Adrenal gland (tissue), 12 donors: Measurements from ENCODE around the gene ACTR5. TPM values are rescaled to one million over a fixed set of nuclear protein-coding genes. Genes with fewer than 3 reads are reported as not detected.
A peak's percentile ranks its signal among the peaks of the same experiment; 100 is the strongest.

Source experiments
- DNase-seq, 7 donors: peaks; one replicate each; pipeline ENCODE4 v3.0.0-alpha.2; 2019 to 2020
- H3K27ac ChIP-seq, 5 donors: fragments of 200-600 bp; sonication (generic) in 4 of 5; 1 replicate in 3 of 5; 2 replicates in 2 of 5; pipeline versions ENCODE4 v1.5.1 to v1.8.0; 2016 to 2020; ENCODE audit warnings: mild to moderate bottlenecking in 1 of 5
- H3K27me3 ChIP-seq: fragments of 200-600 bp; 2 replicates; pipeline ENCODE4 v1.8.0; 2021
- H3K36me3 ChIP-seq, 2 donors: fragments of 200-600 bp; replicated peaks in 1 of 2; 1 replicate in 1 of 2; 2 replicates in 1 of 2; pipeline versions ENCODE4 v1.5.1 to v1.8.0; 2018 to 2022
- H3K4me1 ChIP-seq, 2 donors: fragments of 200-600 bp; replicated peaks in 1 of 2; 1 replicate in 1 of 2; 2 replicates in 1 of 2; pipeline versions ENCODE4 v1.5.1 to v1.8.0; 2018 to 2021
- H3K4me3 ChIP-seq, 4 donors: fragments of 200-600 bp; sonication (generic) in 3 of 4; one replicate each; pipeline ENCODE4 v1.5.1; 2016 to 2018
- H3K9me3 ChIP-seq, 3 donors: fragments of 200-600 bp; sonication (generic) in 1 of 3; replicated peaks in 1 of 3; 1 replicate in 2 of 3; 2 replicates in 1 of 3; pipeline versions ENCODE4 v1.5.1 to v1.8.0; 2016 to 2021
- CTCF ChIP-seq, 6 experiments: fragments of 450-650 bp in 4 of 6; fragments of 200-600 bp in 2 of 6; sonication (generic) in 1 of 6; IDR thresholded peaks; 1 replicate in 5 of 6; 2 replicates in 1 of 6; pipeline versions ENCODE4 v1.5.1 to v1.8.0; 2016 to 2021; ENCODE audit warnings: antibody characterized with exemption in 6 of 6, mild to moderate bottlenecking in 2 of 6, moderate library complexity in 1 of 6
- POLR2A ChIP-seq, 2 donors: fragments of 450-650 bp; IDR thresholded peaks; one replicate each; pipeline ENCODE4 v1.6.1; 2017; ENCODE audit warnings: antibody characterized with exemption in 2 of 2, mild to moderate bottlenecking in 2 of 2, moderate library complexity in 1 of 2
- WGBS, 4 donors: extraction: QIAGEN DNeasy Blood & Tissue Kit in 2 of 4; methylation state at CpG; one replicate each; pipeline versions ENCODE4 v1.1.5 to v1.1.7; 2013 to 2017; 5-methylcytosine and 5-hydroxymethylcytosine counted together
- intact Hi-C, 2 donors: fragments of 100-400 bp; cut with DNase I; formaldehyde crosslinking; loops; one replicate each; pipeline versions ENCODE4 v1.14.1 to v1.15.0; 2022 to 2023
- polyA plus RNA-seq, 3 donors: library from polyadenylated mRNA; stranded (reverse); fragments of 200-250 nt in 2 of 3; fragments of 350-450 nt in 1 of 3; fragmentation: Illumina TruSeq in 1 of 3; extraction: RNeasy Lipid Tissue Mini Kit (QIAGEN cat#74804) in 1 of 3; gene quantifications; one replicate each; pipeline ENCODE4 v1.2.3, GENCODE V29; 2013 to 2014
- total RNA-seq, 9 donors: library from RNA; depleted of rRNA in 4 of 9; stranded (reverse); fragments of >200 nt in 4 of 9; fragments of 120-200 nt in 1 of 9; fragmentation: NEBNext Ultra II Directional in 1 of 9; extraction: Animal tissue kit (Norgen Biotek cat#: 25700) in 1 of 9; gene quantifications; one replicate each; pipeline versions ENCODE4 v1.1.0 to v1.2.4, GENCODE V29; 2013 to 2023
- donor health status: healthy with polysubstance abuse.
- donor health status: Bipolar disorder and iron deficiency.
- donor health status: DM: yes; HTN: yes; CAD: no.
- donor health status: DM: no; HTN: no; CAD: no.
- donor health status: DM: no; HTN: no; CAD: no.
- donor health status: DM: yes; HTN: yes; CAD: no.

Gene ACTR5
- total and polyA plus RNA-seq, 12 donors = 5.5 to 10.5 (median 6.8) TPM

- Histone ChIP-seq H3K4me1 (no peaks in the 10 kb centered on the region), H3K36me3 (no peaks in the 10 kb centered on the region), H3K4me3 (no peak overlapping the region), H3K9me3 (no peaks in the 10 kb centered on the region), H3K27ac (no peak overlapping the region), H3K27me3 (peaks cover 93% of the 10 kb centered on the region)
- intact Hi-C loops = no loop called here
- no peak for DNase-seq
- 3 to 4% (median 3%) methylated on average over 12 to 46 of the region's 46 CpGs for WGBS, 4 donors
- no peak for TF ChIP-seq POLR2A (IDR thresholded peaks at IDR 0.05)
Measured at GRCh38 chr20:38724626-38725147, 23.6 kb upstream of the ACTR5 start.

GRCh38 chr20:38725148-38725901 is 22.9 kb upstream of the ACTR5 start:
- Histone ChIP-seq H3K27ac (no peak overlapping the region), H3K36me3 (no peaks in the 10 kb centered on the region), H3K4me3 (no peak overlapping the region), H3K27me3 (peaks cover 96% of the 10 kb centered on the region), H3K4me1 (no peaks in the 10 kb centered on the region), H3K9me3 (no peaks in the 10 kb centered on the region)
- WGBS, 4 donors = 2 to 7% (median 5%) methylated on average over 28 to 35 of the region's 35 CpGs
- no peak for TF ChIP-seq POLR2A (IDR thresholded peaks at IDR 0.05)
- TF ChIP-seq CTCF (IDR thresholded peaks at IDR 0.05) = no peak
- DNase-seq = no peak
- intact Hi-C loops = no loop called here

- intact Hi-C loops = no loop called here
- Histone ChIP-seq H3K4me1 (peaks cover 0 to 7% of the 10 kb centered on the region in 2 donors), H3K27me3 (peaks cover 99% of the 10 kb centered on the region), H3K9me3 (no peaks in the 10 kb centered on the region), H3K4me3 (no peak overlapping the region), H3K36me3 (no peaks in the 10 kb centered on the region), H3K27ac (no peak overlapping the region)
- no peak for DNase-seq
- 11 to 17% (median 16%) methylated on average over 20 to 53 of the region's 53 CpGs for WGBS, 4 donors
- no peak for TF ChIP-seq POLR2A (IDR thresholded peaks at IDR 0.05)
- peak in 2 of 6 experiments; percentile 12 to 18 for TF ChIP-seq CTCF (IDR thresholded peaks at IDR 0.05)
Measured at GRCh38 chr20:38725931-38726803, 22.1 kb upstream of the ACTR5 start.

GRCh38 chr20:38726804-38727606 is 21.3 kb upstream of the ACTR5 start:
- WGBS, 4 donors = 4 to 5% (median 4%) methylated on average over 30 to 43 of the region's 43 CpGs
- H3K36me3 ChIP-seq = no peaks in the 10 kb centered on the region

More at GRCh38 chr20:38726804-38727606, 21.3 kb upstream of the ACTR5 start:
- peaks cover 0 to 10% of the 10 kb centered on the region in 2 donors for H3K4me1 ChIP-seq
- TF ChIP-seq POLR2A (IDR thresholded peaks at IDR 0.05) = no peak
- no peak for TF ChIP-seq CTCF (IDR thresholded peaks at IDR 0.05)
- DNase-seq = peak in 2 of 7 donors; percentile 25 to 39
- peaks cover 97% of the 10 kb centered on the region for H3K27me3 ChIP-seq
- no peak overlapping the region for H3K27ac ChIP-seq
- intact Hi-C loops = no loop called here
- H3K9me3 ChIP-seq = no peaks in the 10 kb centered on the region
- no peak overlapping the region for H3K4me3 ChIP-seq
